HG02943 (cell line): Measurements from ENCODE around the gene MMP2.

Experiments used
- ATAC-seq: cut with Tn5 transposase; IDR thresholded peaks from one replicate; pipeline ENCODE4 v1.9.1; 2021; ENCODE audit warnings: mild to moderate bottlenecking, low read depth, moderate library complexity; ENCODE audit not compliant: unreplicated experiment

Gene MMP2

DNA sequence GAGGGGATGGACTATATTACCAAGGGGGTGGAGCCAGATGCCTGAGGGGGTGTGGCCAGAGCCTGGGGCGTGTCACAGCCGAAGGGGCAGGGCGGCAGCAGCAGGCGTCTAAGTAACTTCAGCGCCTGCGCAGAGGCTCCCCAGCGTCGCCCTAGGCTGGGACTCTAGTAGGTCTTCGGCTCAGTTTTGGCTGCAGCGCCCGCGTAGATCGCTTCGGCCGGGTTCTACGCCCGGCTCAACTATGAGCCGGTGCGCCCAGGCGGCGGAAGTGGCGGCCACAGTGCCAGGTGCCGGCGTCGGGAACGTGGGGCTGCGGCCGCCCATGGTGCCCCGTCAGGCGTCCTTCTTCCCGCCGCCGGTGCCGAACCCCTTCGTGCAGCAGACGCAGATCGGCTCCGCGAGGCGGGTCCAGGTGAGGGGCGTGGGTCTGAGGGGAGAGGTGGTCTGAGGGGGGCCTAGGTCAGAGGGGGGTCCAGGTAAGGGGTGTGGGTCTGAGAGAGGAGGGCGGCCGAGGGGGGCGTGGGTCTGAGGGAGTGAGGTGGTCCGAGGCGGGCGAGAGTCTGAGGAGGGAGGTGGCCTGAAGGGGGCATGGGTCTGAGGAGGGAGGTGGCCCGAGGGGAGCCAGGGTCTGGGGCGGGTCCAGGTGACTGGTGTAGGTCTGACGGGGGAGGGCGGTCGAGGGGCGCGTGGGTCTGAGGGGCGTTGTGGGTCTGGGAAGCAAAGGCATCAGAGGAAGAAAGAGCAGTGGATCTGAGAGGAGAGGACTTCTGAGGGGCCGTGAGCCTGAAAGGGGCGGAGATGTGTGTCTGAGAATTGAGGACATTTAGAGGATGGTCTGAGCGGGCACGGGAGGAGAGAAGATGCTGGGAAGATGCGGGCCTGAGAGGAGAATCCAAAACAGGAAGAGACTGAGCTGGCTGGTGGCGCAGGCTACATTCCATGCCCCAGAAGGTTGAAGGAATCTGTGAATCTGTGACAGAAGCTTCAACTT, 30.2 kb downstream of the MMP2 start, which contains the start of gene LPCAT2:
Gene LPCAT2 (plus strand): TSS at position 132 of the 991 bp plus-strand sequence. CDS start 110 bp downstream, at position 242.
- ATAC-seq, result no peak

DNA sequence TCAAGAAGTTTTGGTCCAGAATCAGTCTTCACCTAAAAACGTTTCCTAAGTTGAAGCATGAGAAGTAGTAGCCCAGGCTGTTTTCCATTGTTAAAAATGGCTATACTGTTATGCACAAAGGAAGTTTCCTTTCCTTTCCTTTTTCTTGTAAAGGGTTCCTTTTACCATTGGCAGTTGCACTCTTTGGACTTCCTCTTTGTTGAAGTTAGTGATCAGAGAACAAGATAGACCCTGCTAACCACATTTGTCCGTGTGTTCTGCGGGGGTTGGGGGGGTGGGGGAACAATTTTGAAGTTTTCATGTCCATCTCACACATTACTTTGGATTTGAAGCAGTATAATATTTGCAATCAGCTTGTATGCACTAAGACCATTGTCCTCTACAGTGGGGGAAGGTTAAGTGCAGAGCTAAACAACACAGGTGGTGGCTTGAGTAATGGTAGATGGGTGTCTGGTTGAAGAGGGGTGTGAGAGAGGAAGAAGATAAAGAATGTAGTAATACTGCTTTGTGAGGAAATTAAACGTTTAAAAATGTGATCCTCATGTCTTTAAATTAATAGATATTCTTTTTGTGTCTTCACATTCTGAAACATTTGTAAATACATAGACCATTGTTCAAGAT, 31.3 kb downstream of the MMP2 start:
- no peak for ATAC-seq

DNA sequence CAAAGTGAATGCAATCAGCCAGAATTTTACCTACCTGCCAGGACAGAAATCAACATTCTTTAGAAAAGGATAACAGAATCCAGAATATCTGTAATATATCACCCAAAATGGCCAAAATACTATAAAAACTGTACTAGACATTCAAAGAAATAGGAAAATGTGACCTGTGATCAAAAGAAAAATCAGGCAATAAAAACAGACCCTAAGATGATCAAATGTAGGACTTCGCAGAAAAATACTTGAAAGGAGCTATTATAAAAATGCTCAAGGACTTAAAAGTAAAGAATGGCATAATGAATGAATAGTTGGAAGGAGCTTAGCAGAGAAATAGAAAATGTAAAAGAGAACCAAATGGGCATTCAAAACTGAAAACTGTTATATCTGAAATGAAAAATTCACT, 33.9 kb downstream of the MMP2 start:
- no peak for ATAC-seq

DNA sequence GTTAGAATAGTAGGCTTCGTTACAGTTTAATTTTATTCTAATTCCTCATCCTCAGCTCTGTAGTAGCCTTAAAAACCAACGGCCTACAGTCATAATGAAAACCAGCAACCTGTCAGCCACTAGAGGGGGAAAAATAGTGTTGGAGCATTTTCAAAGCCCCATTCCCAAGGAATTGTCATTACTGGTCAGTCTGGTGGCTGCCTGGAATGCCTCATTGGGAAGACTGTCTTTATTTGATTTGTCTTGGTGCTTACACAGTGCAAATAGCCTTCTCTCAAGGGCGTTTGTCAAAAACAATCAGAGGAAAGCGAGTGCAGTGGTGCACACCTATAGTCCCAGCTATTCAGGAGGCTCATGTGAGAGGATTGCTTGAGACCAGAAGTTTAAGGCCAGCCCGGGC, 34.6 kb downstream of the MMP2 start:
- ATAC-seq, result no peak

DNA sequence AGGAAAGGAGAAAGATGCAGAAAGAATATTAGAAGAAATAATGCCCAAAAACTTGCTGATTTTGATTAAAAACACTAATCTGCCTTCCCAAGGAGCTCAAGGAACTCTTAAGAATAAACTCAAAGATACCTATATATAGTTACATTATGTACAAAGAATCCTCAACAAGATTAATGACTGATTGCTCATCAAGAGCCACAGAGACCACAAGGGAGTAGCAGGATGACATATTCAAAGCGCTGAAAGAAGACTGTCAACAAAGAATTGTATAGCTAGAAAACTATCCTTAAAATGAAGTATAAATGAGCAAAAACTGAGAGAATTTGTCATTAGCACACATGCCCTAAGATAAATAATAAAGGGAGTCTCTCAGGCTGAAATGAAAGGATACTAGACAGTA, 36.1 kb downstream of the MMP2 start:
- no peak for ATAC-seq

DNA sequence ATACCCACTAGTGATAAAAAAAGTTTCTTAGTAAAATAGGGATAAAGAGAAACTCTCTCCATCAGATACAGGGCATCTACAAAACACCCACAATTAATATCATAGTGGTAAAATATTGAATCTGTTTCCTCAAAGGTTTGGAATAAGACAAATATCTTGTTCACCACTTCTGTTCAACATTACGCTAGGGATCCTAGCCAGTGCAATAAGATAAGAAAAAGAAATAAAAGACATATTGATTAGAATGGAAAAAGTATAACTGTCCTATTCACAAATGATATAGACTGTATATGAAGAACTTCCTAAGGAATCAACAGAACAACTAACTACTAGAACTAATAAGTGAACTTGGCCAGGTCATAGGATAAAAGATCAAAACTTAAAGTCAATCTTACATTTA, 42.8 kb downstream of the MMP2 start:
- no peak for ATAC-seq

DNA sequence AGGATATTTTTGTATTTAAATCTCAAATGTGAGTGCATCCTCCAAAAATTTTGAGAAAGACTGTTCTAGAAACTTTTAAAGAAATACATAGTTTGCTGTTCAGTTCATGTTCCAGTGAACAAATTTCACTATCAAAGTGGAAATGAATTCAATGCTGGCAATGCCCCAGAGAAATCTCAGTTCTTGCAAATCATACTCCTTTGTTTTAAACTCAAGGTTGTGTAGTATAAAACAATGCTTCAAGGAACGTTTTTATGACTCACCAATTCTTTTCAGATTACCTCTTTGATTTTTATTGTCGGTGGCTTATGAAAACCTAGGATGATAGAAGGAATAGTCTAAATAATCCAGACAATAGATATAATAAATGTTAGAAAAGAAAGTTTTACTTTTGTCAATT, 47.4 kb downstream of the MMP2 start:
- no peak for ATAC-seq

DNA sequence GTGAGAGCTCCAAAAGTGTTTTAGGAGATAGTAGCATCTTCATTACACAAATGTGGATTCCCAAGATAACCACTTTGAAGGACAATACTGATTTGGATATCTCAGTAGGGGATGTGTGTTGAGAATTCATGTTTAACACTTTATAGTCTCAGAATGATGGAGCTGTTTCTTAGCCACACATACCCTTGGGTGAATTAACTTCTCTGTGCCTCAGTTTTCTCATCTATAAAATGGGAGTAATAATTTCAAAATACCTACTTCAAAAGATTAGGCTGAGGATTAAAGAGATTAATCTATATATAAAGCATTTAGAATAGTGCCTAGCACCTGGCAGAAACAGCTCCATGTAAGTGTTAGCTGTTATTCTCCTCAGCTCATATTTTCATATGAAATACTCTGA, 48.9 kb downstream of the MMP2 start:
- ATAC-seq, result no peak

DNA sequence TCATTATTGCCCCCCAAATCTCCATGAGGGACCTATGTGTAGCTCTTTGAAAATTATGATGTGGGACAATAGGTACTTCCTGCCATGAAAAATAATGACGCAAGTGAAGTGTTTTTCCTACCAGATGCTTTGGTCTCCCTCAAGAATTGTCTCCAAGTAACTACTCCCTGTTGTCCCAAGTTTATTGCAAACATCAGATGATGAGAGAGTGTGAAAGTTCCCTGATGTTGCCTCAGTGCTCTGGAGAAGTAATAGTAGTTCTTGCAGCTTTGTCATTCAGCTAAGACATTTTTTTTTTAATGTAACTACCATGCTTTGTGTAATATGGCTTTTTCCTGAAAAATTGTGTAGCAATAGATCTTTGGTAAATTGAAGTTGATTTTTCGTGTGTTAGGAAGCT, 50.0 kb downstream of the MMP2 start:
- no peak for ATAC-seq

DNA sequence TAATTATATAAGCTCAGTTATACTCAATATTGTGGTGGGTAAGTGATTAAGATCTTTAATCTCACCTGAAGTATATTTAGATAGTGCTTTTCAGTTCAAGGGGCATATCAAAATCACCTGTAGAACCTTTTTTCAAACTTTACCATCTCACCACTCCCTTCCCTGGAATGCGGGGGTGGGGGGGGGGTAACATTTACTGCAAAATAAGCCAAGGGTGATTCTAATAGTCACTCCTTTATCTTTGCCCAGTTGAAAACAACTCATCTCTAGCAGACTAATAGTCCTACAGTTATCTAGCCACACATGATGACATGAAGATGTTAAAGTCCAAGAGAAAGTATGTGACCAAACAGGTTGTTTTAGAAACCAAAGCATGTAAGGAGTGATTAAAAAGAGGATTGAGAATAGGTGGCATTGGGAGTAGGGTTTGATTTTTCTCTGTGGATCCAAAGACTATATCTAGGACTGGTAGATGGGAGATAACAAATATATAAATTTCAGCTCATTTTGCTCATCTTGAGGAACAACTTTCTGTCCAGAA, 51.4 kb downstream of the MMP2 start:
- no peak for ATAC-seq

DNA sequence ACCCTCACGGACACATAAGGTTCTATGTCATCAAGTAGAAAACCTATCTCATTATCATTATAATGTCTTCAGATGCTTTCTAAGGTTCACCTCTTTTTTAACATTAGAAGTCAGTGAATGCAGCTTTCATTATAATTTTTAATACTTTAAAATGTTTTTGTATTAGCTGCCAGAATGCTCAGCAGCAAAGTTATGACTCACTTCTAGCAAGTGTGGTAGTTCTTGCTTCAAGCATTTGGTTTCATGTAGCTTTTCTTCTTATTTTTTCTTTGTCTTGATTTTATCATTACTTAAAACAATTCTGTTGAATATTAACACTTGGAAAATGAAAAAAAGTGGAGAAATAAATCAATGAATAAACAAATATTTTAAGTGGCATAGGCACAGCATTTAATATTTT, 53.2 kb downstream of the MMP2 start:
- ATAC-seq, result no peak

DNA sequence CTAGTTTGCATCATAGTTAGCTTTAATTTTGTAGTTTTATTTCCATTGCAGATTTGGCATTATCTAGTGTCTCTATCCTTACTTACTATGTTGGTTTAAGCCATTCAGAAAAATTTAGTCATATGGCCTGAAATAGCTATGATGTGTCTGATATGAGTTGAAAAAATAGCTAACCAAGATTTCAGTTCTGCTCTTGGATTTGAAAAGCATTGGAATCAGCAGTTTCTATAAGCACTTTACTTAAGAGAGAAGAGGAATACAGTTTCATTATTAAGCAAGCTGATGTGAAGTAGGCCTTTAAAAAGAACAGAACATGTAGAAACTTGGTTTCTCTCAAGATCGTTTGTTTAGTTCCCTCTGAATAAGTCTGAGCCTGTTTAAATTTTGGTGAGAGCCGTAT, 55.8 kb downstream of the MMP2 start:
- ATAC-seq, result no peak

DNA sequence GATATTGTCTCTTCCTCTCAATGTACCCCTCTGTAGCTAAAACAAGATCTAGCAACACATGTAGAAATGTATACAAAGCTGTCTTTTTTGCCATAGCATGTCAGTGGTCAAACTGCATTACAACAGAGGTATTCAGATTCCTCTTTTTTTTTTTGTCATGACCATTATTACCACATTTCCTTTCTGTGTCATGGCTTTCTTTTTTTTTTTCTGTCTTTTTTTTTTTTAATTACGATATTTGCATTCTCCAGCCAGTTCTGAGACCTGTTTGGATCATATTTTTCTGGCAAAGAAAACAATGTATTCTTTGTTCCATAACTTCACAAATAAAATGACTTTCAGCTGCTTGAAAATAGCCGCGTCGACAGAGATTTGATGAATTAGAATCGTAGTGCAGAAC, 60.1 kb downstream of the MMP2 start:
- no peak for ATAC-seq

DNA sequence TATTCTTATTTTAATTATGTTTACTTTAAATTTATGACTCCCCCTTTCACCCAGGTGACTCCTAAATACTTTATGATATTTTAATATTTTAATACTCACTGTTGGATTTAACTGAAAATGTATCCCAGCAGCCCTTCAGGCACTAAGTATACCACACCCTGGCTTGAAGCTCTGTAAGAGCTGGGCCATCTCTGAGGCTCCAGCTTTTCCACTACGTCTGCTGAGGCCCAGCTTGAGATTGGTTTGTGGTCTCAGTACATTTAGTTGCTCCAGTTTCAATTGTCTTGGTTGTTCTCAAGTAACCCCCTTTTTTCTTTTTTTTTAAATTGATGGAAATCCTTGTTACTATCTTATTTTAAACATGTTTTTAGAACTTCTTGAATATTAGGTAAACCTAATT, 60.5 kb downstream of the MMP2 start:
- ATAC-seq, result no peak

DNA sequence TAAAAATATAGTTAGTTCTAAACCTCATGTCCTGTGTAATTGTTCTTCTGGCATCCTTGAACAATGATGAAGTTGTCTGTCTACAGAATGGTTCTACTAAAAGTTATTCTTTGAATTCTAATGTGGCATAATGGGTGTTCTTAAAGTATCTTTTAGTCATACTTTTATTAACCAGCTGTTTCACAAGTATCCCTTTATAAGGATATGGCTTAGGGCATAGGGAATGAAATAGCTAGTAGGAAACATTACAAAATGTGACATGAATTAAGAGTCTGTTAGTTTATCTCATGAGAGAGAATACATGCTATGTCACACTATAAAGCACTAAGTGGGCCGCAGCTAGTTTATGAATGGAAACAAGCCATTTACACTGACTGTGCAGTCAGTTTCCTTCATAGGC, 61.2 kb downstream of the MMP2 start:
- no peak for ATAC-seq

DNA sequence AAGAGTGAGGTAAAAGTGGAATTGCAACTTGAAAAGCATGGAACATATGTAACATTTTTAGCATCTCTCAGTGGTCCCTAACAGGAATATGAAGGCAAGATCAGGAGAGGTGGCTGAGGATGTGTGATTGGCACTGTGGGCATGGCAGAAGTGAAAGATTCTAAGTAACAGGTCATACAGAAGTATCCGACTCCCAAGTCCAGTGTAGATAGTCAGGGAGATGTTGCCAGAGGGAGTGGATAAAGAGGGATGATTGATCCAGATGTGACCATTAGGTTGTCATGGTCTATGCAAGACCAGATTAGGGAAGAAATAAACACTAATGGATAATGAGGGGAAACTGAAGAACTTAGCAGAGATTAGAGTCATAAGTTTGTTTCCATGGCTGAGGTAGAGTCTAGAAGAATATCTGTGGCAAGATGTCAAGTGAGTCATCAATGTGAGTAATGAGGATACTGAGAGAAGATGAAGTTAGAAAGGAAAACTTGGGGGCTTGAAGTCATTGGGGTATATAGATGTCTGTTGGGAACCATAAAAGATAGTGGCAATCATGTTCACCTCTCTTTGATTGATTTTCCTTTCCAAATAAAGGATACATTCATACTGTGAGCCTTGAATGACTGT, 63.6 kb downstream of the MMP2 start:
- ATAC-seq, result no peak

DNA sequence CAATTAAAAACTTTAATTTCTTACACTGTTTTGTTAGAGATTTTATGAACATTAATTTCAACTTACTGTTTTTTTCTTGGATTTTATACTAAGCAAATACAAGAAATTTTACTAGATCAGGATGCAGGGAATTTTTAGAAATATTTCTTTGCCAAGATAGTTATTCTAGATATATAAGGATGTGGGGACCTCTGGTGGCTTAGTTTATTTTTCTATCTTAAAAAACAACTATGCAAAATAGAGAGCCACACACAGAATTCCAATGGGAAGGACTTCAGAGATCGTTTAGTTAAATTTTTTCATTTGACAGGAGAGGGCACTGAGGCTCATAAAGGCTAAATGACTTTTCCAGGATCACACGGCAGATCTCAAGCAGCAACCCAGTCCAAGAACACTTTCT, 64.5 kb downstream of the MMP2 start:
- ATAC-seq, result no peak

DNA sequence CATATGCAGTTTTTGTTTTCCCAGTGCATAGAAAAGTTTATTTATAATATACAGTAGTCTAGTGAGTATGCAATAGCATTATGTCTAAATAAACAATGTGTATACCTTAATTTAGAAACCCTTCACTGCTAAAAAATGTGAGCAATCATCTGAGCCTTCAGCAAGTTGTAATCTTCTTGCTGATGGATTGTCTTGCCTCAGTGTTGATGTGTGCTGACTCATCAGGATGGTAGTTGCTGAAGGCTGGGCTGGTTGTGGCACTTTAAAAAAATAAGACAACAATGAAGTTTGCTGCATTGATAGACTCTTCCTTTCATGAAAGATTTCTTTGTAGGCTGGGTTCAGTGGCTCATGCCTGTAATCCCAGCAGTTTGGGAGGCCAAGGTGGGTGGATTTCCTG, 73.6 kb downstream of the MMP2 start:
- ATAC-seq, result no peak

DNA sequence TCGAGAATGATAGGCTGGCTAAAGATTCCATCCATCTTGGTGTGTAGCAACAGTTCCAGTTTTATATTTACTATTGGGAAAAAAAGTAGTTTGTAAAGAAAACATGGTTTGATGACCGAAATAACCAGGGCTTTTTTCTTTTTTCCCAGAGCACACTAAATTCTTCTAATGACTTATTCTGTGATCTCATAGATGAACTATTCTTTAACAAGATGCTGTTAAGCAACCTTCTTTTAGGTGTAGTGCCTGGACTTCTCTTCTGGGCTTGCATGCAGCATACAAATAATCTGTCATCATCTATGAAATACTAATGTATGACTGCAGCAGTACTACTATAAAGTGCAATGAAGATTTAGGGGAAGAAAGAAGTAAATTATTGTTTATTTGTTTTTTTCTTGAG, 76.4 kb downstream of the MMP2 start:
- no peak for ATAC-seq
